Stimulated activated naive CD8-positive, alpha-beta T cell treated with anti-CD3 and anti-CD28 coated beads, Interleukin-15, Interleukin-2, amounts not matched to agents 100 ng/mL and 50 ng/mL, for 24 hours (primary cell): ENCODE results near the gene FOXJ3.

Experiments
- H3K27ac Mint-ChIP-seq: one replicate; pipeline ENCODE4 v1.8.0; 2021; ENCODE audit warnings: mild to moderate bottlenecking, mixed read lengths
- H3K27me3 Mint-ChIP-seq: one replicate; pipeline ENCODE4 v1.8.0; 2021; ENCODE audit warnings: mixed read lengths
- H3K36me3 Mint-ChIP-seq: one replicate; pipeline ENCODE4 v1.8.0; 2021; ENCODE audit warnings: low read depth, mixed read lengths
- H3K4me1 Mint-ChIP-seq: one replicate; pipeline ENCODE4 v1.8.0; 2021; ENCODE audit warnings: low read depth, mixed read lengths
- H3K4me3 Mint-ChIP-seq: one replicate; pipeline ENCODE4 v1.8.0; 2021; ENCODE audit warnings: mild to moderate bottlenecking, mixed read lengths
- H3K9me3 Mint-ChIP-seq: one replicate; pipeline ENCODE4 v1.8.0; 2021; ENCODE audit warnings: mixed read lengths

The FOXJ3 gene

GRCh38 chr1:42153624-42154023 lies 181.4 kb downstream of the FOXJ3 start:
- peaks cover 9% of the 10 kb centered on the region for H3K27me3 Mint-ChIP-seq

GRCh38 chr1:42152907-42153600 lies 182.0 kb downstream of the FOXJ3 start, which contains the start of gene GUCA2B:
Gene GUCA2B, plus strand, starts transcription at chr1:42153410. Its CDS starts 41 bp downstream, at chr1:42153451.
- Mint-ChIP-seq H3K36me3 (no peaks in the 10 kb centered on the region), H3K4me3 (no peak within 1 kb of the TSS), H3K27ac (no peak within 1 kb of the TSS), H3K9me3 (no peaks in the 10 kb centered on the region), H3K4me1 (peaks cover 7% of the 10 kb centered on the region), H3K27me3 (peaks cover 9% of the 10 kb centered on the region)

More at GRCh38 chr1:42153624-42154023, 181.4 kb downstream of the FOXJ3 start:
- no peak overlapping the region for H3K4me3 Mint-ChIP-seq
- peaks cover 7% of the 10 kb centered on the region for H3K4me1 Mint-ChIP-seq
- no peaks in the 10 kb centered on the region for H3K9me3 Mint-ChIP-seq
- no peak overlapping the region for H3K27ac Mint-ChIP-seq
- no peaks in the 10 kb centered on the region for H3K36me3 Mint-ChIP-seq

GRCh38 chr1:42152119-42152518 lies 182.9 kb downstream of the FOXJ3 start:
- Mint-ChIP-seq H3K9me3 (no peaks in the 10 kb centered on the region), H3K27ac (no peak overlapping the region), H3K4me3 (no peak overlapping the region), H3K36me3 (no peaks in the 10 kb centered on the region), H3K4me1 (no peaks in the 10 kb centered on the region), H3K27me3 (peaks cover 9% of the 10 kb centered on the region)

DNA sequence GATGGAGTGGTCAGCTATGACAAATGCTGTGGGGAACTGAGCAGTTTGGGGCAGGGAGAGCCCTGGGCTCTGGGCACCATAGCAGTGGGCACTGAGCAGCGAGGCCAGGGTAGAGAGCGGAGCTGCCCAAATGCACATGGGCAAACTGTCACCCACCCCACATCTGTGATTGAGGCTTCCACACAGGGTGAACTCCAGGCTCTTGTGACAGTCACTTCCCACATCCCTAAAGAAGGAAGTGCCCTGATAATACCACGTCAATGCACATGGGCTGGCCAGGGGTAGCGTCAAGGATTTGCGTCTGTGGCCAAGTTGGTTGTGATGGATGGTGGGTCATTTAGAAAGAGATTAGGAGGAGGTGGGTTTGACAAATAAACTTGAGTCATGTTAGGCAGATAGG lies 184.4 kb downstream of the FOXJ3 start:
- Mint-ChIP-seq H3K27me3 (peaks cover 9% of the 10 kb centered on the region), H3K4me3 (no peak overlapping the region), H3K36me3 (no peaks in the 10 kb centered on the region), H3K9me3 (no peaks in the 10 kb centered on the region), H3K27ac (no peak overlapping the region), H3K4me1 (no peaks in the 10 kb centered on the region)

DNA sequence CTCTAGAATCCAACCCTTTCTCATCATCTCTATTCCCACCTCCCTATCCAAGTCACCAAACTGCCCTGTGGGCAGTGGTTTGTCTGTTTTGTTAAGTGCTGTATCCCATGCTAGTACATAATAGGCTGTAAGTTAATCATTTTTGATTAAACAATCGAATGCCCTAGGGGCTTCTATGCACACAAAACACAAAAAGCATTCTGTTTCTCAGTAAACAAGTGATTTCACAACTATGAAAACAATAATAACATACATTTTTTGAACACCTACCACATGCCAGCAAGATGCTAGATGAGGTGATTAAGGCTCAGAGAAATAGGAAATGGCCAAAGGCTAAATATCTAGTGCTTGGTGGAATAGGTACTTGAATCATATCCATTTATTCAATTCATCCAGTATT lies 186.9 kb downstream of the FOXJ3 start:
- H3K27ac Mint-ChIP-seq = no peak overlapping the region
- H3K4me3 Mint-ChIP-seq = no peak overlapping the region
- H3K27me3 Mint-ChIP-seq = peaks cover 9% of the 10 kb centered on the region
- peaks cover 4% of the 10 kb centered on the region for H3K4me1 Mint-ChIP-seq
- no peaks in the 10 kb centered on the region for H3K36me3 Mint-ChIP-seq
- no peaks in the 10 kb centered on the region for H3K9me3 Mint-ChIP-seq

DNA sequence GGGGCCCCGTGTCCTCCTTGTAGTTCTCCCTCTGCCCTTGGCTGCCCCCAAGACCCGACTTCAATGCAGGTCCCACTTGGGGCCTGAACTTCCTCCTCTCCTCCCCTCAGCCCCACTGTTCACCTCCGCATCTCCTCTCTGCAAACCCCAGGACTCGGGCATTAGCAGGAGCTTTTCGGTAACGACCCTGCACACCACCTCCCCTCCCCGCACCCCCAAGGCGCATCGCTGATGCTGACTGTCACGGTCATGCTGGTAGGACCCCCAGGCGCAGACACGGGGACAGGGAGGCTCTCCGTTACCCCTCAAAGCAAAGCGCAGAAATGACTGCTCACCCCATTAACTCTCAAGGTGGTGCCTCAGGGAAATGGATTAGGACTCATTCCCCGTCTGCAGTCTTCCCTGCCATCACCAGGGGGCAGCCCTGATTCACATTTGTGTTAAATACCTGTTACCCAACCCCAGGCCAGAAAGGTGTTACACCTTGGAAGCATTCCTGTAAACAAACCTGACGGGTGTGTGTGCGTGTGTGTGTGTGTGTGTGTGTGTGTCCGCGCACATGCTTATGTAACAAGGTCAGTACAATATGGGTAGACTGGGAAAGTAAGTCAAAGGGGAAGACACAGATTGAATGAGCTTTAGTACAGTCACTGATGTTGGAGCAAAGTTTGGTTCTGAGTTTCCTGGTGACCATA lies 188.3 kb downstream of the FOXJ3 start:
- Mint-ChIP-seq H3K9me3 (no peaks in the 10 kb centered on the region), H3K36me3 (no peaks in the 10 kb centered on the region), H3K4me1 (peaks cover 6% of the 10 kb centered on the region), H3K27me3 (peaks cover 10% of the 10 kb centered on the region), H3K4me3 (no peak overlapping the region), H3K27ac (no peak overlapping the region)

GRCh38 chr1:42145764-42146625 lies 189.0 kb downstream of the FOXJ3 start:
- H3K4me3 Mint-ChIP-seq = no peak overlapping the region
- H3K4me1 Mint-ChIP-seq = peaks cover 6% of the 10 kb centered on the region

GRCh38 chr1:42145389-42145716 lies 189.7 kb downstream of the FOXJ3 start:
- no peaks in the 10 kb centered on the region for H3K9me3 Mint-ChIP-seq
- peaks cover 6% of the 10 kb centered on the region for H3K4me1 Mint-ChIP-seq
- peaks cover 12% of the 10 kb centered on the region for H3K27me3 Mint-ChIP-seq
- no peaks in the 10 kb centered on the region for H3K36me3 Mint-ChIP-seq
- no peak overlapping the region for H3K27ac Mint-ChIP-seq
- no peak overlapping the region for H3K4me3 Mint-ChIP-seq

More at GRCh38 chr1:42145764-42146625, 189.0 kb downstream of the FOXJ3 start:
- H3K27me3 Mint-ChIP-seq = peaks cover 12% of the 10 kb centered on the region
- H3K36me3 Mint-ChIP-seq = no peaks in the 10 kb centered on the region
- no peak overlapping the region for H3K27ac Mint-ChIP-seq
- no peaks in the 10 kb centered on the region for H3K9me3 Mint-ChIP-seq

DNA sequence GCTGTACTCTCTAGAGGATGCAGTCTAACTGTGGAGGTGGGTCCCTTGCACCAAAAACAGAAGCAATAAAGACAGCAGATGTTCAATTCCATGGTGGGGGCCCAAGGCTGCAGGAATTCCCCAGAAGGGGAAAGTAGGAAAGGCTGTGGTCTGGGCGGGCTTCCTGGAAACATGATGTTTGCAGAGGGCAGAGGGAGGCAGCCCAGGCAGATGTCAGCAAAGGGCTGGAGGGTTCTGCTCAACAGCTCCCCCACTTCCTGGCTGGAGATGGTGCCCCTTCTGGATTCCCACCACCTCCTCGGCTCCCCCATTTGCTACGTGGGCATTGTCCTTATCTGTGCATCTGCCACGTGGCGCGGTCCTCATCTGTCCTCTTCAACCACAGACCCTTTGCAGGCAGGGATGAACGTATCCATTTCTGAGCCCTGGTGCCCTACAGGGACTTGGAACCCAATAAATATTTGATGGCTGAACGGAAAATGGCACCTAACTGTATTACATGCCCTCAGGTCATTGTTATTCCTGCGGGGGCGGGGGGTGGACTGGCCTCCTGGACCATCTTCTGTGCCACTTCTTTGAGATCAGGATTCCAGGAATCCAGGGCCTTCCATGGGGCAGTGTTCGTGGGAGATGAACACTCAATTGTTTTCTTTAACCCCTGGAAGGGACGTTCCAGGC lies 190.2 kb downstream of the FOXJ3 start:
- Mint-ChIP-seq H3K36me3 (no peaks in the 10 kb centered on the region), H3K9me3 (no peaks in the 10 kb centered on the region), H3K27me3 (peaks cover 8% of the 10 kb centered on the region), H3K4me3 (no peak overlapping the region), H3K4me1 (peaks cover 6% of the 10 kb centered on the region), H3K27ac (no peak overlapping the region)

DNA sequence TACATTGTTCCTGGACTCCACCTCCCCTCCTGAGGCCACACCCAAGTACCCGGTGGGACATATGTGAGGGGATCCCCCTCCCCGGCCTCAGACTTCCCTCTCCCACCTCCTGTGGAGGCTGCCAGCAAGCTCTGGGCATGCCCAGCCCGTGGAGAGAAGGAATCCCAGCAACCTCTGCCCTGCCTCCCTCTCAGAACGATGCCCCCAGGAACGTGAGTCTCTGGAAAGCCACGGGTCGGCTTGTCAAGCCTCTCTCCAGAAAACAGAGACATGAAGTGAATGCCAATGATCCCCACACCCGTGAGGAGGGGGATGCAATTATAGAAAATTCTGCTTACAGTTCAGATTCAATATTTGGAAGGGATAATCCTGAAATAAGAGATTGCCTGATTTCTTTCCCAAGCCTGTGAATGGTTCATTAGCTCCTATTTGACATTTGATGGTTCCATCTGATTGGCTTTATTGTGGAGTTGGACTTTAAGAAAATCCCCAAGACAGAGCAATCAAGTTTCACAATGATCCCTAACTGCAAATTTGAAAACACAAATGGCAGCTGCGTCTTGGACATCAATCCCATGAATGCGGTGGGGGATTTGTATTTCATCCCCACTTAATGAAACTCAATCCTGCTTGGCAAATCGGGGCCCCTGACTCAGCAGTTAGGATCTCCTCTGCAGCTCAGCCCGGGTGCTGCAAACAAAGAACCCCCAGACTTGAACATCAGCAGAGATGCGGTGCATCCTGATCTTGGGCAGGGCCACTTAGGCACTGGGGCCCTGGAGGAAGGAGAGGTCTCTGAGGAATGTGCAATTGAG lies 190.9 kb downstream of the FOXJ3 start:
- peaks cover 6% of the 10 kb centered on the region for H3K4me1 Mint-ChIP-seq
- H3K4me3 Mint-ChIP-seq = no peak overlapping the region
- no peaks in the 10 kb centered on the region for H3K36me3 Mint-ChIP-seq

GRCh38 chr1:42142894-42143675 lies 191.9 kb downstream of the FOXJ3 start:
- no peaks in the 10 kb centered on the region for H3K9me3 Mint-ChIP-seq
- no peak overlapping the region for H3K27ac Mint-ChIP-seq
- H3K27me3 Mint-ChIP-seq = peaks cover 8% of the 10 kb centered on the region
- H3K4me3 Mint-ChIP-seq = no peak overlapping the region
- H3K4me1 Mint-ChIP-seq = peaks cover 6% of the 10 kb centered on the region
- no peaks in the 10 kb centered on the region for H3K36me3 Mint-ChIP-seq

More for the DNA sequence above, 190.9 kb downstream of the FOXJ3 start:
- H3K9me3 Mint-ChIP-seq = no peaks in the 10 kb centered on the region
- H3K27ac Mint-ChIP-seq = no peak overlapping the region
- H3K27me3 Mint-ChIP-seq = peaks cover 8% of the 10 kb centered on the region

DNA sequence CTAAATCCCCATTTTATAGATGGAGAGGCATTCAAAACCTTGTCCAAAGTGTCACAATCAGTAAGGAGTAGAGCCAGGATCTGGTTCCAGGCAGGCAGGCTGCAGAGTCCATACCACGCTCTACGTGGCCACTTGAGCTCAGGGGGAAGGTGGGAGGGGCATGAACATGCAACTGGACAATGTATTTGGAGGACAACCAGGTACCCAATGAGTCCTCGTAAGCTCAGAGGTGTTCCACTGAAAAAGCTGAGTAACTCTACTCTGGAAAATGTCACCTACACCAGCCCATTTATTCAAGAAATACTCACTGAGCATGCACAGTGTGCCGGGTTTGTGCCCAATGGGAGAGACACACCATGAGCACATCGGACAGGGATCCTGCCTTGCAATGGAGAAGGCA lies 193.1 kb downstream of the FOXJ3 start:
- Mint-ChIP-seq H3K27ac (no peak overlapping the region), H3K36me3 (no peaks in the 10 kb centered on the region), H3K9me3 (no peaks in the 10 kb centered on the region), H3K27me3 (peaks cover 8% of the 10 kb centered on the region), H3K4me3 (no peak overlapping the region), H3K4me1 (peaks cover 6% of the 10 kb centered on the region)

- H3K27ac Mint-ChIP-seq = no peak overlapping the region
- H3K4me1 Mint-ChIP-seq = peaks cover 6% of the 10 kb centered on the region
- H3K27me3 Mint-ChIP-seq = peaks cover 12% of the 10 kb centered on the region
- H3K36me3 Mint-ChIP-seq = no peaks in the 10 kb centered on the region
- H3K9me3 Mint-ChIP-seq = no peaks in the 10 kb centered on the region
- H3K4me3 Mint-ChIP-seq = no peak overlapping the region
Observed at GRCh38 chr1:42140191-42140590, 194.8 kb downstream of the FOXJ3 start.
